HG03432 (cell line): ENCODE results near the gene RNF217.

ENCODE experiments used
- ATAC-seq: cut with Tn5 transposase; IDR thresholded peaks from one replicate; pipeline ENCODE4 v1.9.1; 2021; ENCODE audit warnings: mild to moderate bottlenecking, moderate library complexity; ENCODE audit not compliant: unreplicated experiment

RNF217 gene

DNA sequence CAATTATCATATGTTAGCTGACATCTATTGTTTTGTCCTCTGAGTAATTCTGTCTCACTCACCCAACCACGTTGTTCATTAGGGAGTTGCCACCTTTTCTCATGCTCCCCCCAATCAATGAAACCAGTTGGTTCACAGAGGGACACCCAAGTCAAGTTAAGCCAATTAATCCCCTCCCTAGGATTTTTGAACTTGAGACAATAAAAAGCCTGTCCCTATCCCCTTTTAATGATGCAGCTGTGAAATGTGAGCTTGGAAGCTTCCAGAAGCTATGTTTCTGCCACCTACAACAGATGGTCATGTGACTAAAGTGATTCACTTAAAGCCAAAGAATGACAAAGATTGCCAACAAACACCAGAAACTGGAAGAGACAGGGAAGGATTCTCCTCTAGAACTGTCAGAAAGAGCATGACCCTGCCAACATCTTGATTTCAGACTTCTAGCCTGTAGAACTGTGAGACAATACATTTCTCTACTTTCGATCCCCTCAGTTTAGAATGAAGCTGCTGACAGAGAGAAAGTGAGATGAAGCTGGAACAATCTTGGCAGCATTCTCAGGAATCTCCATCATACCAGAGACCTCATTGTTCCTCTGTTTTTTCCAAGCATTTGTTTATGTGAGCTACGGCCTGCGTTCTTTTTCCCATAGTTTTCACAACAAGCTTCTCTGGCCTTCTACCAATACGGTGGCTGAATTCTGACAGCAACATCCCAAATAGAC is 133.5 kb downstream of the RNF217 start:
- ATAC-seq: no peak

DNA sequence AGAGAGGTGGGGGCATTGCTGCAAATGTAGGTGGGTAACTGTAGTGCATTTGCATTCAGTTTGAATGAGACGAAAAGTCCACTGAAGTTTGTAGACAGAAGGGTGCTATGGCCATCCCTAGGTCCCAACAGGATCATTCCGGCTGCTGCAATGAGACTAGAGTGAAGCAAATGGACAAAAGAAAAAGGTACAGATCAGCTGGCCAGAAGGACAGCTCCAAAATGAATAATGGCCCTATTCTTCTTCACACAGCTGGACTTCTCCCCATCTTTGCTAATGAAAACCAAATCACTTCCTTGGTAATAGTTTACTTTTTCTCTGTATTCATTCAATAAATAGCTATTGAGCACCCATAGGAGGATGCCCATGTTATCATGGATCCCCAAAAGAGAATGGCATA is 134.9 kb downstream of the RNF217 start:
- ATAC-seq: no peak

GRCh38 chr6:125098253-125098652 is 136.0 kb downstream of the RNF217 start:
- ATAC-seq: no peak

DNA sequence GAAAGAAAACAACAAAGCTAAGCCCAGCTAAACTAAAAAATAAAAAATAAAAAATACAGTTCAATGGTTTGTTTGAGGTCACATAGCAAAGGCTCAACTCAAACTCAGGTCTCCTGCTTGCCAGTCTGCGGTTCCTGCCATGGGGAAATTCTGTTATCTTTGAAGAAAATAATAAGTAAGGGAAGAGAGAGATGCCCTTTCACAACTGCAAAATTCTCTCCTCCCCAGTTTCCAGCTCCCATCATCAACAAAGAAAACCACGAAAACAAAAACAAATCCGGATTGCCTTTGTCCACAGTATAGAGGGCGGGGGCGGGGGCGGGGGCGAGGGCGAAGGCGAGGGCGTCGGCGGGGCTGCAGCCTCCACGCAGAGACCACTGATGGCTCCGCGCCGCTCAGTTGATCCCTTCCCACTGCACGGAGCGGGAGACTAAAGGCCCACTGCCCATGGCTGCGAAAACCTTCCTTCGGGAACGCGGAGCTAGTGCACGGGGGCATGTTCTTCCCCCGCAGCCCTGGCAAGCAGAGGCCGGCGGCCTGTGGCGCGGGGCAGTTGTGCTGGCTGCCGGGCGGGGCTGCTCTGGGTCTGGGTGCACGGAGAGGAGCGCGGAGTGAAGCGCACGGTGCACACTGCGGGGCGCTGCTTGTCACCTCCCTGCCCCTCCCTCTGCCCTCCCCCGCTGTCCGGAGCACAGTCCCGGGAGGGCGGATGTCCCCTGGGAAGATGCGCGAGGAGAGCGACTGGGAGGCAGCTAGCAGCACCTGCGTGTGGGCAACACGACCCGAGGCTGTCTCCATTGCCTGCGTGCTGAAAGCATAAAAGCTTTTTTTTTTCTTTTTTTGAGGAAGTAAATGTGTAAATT is 137.2 kb downstream of the RNF217 start:
- peak; percentile 89 for ATAC-seq

GRCh38 chr6:125100074-125100652 is 137.9 kb downstream of the RNF217 start:
- no peak for ATAC-seq

DNA sequence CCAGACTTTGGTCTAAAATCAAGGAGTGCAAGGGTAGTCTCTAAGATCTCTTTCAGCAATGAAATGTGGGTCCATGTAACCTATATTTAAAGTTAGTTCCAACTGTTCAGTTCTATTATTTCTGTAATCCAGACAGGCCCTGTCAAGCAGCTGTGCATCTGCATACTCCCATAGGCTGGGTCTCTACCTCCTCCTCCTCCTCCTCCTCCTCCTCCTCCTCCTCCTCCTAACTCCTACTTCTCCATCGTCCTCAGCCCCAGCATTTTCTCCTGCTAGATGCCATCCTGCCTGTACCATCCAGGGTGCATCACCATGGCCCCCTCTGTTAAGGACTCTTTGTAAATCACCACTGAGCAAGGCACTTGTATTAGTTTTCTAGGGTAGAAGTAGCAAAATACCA is 138.9 kb downstream of the RNF217 start:
- ATAC-seq: no peak

GRCh38 chr6:125101631-125102030 is 139.4 kb downstream of the RNF217 start:
- no peak for ATAC-seq

DNA sequence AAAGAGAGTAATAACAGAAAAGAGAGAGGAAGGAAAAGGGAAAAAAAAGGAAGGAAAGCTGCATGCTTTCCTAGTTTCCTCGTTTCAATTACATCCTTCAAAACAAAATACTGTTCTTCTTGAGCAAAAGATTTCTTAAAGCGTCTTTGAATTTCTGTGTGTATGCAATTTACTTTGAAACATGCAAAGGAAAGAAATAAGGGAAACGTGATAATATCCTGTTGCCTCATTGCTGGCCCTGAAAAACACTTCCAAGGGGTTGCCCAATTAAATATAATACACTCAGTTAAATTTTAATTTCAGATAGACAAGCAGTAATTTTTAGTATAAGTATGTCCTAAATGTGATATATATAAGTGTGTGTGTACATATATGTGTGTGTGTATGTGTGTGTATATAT is 140.2 kb downstream of the RNF217 start:
- ATAC-seq: no peak

GRCh38 chr6:125102891-125103290 is 140.7 kb downstream of the RNF217 start:
- ATAC-seq: no peak

GRCh38 chr6:125104425-125104824 is 142.2 kb downstream of the RNF217 start:
- no peak for ATAC-seq

DNA sequence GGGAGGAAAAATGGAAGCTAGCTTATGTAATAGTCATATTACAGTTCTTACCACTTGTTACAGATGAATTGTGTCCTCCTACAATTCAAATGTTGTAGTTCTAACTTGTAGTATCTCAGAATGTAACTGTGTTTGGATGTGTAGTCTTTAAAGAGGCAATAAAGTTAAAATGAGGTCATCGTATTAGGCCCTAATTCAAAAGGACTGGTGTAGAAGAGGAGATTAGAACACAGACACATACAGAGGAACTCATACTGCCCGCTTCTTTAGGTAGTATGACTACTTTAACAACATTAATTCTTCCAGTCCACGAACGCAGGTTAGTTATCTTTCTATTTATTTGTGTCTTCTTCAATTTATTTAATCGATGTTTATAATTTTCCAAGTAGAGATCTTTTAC is 144.8 kb downstream of the RNF217 start:
- no peak for ATAC-seq

GRCh38 chr6:125107896-125108295 is 145.7 kb downstream of the RNF217 start:
- ATAC-seq: no peak

DNA sequence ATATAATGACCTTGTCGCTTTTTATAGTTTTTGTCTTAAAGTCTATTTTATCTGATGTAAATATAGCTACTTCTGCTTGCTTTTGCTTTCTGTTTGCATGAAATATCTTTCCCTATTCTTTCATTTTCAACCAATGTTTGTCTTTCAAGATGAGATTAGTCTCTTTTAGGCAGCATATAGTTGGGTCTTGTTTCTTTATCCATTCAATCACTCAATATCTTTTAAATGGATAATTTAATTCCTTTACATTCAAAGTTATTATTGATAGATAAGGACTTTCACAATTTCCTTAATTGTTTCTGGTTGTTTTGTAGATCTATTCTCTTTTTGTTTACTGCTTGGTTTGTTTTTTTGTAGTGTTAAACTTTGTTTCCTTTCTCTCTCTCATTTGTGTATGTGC is 147.8 kb downstream of the RNF217 start:
- no peak for ATAC-seq

DNA sequence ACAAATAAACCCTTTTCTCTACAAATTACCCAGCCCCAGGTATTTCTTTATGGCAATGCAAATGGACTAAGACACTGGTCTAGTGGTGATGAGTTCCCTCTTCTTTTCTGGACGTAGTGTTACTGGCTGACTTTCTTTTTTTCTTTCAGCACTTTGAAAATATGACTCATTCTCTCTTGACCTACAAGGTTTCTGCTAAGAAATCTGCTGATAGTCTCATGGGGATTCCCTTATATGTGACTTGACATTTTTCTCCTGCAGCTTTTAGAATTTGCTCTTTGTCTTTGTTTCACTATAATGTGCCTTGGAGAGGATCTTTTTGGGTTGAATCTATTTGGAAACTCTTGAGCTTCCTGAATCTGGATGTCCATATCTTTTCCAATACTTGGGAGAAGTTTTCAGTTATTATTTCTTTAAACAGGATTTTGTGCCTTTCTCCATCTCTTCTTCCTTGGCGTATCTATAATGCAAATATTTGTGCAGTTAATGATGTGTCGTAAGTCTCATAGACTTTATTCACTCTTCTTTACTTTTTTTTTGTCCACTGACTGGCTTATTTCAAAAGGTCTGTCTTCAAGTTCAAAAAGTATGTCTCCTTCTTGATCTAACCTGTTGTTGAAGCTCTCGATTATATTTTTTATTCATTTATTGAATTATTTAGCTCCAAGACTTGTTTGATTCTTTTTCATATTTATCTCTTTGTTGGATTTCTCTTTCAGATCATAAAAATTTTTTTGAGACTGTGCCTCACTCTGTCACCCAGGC is 149.2 kb downstream of the RNF217 start:
- no peak for ATAC-seq

- ATAC-seq: no peak
Measured at GRCh38 chr6:125112934-125113333, 150.7 kb downstream of the RNF217 start.

DNA sequence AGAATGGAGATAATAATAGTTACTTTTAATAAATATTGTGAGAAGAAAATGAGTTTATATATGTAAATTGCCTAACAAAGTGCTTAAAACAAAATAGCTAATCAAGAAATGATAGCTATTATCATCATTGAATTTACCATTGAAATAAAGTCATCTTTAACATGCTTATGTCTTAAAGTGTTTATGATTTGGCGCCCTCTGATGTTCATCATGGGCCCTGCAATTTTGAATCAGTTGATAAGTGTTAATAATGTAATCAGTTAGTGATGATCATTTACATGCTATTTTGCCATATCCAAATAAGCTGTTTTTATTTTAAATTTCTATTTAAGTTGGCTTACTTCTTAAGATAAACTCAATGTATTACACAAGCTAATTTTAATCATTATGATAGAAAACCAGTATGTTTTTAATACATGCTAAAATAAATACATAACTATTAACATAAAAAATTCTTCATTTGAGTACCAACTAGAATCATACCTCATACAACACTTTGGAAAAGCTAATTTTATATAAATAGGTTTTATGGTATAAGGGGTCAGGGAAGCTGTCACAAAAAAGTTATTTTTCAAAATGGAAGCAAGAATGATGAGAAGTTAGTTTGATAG is 152.1 kb downstream of the RNF217 start:
- ATAC-seq: peak; percentile 69

DNA sequence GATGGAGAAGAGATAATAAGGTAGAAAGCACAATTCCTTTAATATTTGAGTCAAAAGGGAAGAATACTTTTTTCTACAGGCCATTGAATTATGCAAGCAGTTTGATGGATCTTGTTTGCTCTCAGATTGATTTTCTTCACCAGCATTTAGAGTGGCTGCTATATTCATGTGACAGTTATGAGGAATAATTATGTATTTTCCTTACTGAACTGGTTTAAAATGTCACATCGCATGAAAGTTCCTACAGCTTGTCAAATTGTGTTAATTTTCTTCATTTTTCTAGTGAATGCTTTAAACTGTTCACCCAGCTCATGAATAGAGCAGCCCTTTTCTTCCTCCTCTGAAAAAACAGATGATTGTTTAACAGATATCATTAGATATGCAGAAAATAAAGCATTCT is 153.9 kb downstream of the RNF217 start:
- no peak for ATAC-seq

DNA sequence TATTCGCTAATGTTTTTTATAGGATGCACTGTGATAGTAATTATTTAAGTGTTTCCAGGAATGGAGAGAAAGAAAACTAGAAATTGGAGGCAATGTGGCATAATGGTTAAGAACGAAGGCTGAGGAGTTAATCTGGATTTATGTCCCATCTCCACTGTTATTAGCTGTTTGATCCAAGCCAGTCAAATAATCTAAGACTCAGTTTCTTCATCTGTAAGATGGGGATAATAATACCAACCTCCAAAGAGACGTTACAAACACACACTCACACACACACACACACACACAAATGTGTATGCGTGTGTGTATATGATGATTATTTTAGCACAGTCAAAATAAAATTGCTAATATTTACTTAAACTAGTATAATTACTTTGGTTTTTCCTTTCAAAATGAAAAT is 154.5 kb downstream of the RNF217 start:
- no peak for ATAC-seq

DNA sequence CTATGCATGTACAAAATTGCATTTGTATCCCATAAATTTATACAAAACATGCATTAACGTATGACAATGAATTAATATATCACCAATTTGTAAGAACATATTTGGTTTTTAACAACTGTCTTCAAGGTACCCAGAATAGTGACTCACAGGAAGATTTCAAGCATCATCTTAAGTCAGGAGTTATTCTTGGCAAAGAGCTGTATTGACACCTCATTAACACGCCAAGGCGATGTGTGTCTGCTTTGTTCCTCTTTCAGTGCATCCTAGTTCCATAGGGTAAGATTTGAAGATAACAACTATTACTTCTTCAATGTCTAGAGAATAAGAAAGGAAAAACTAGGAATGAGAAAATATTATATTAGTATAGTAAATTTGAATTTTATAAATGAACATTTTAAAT is 155.6 kb downstream of the RNF217 start:
- ATAC-seq: no peak

DNA sequence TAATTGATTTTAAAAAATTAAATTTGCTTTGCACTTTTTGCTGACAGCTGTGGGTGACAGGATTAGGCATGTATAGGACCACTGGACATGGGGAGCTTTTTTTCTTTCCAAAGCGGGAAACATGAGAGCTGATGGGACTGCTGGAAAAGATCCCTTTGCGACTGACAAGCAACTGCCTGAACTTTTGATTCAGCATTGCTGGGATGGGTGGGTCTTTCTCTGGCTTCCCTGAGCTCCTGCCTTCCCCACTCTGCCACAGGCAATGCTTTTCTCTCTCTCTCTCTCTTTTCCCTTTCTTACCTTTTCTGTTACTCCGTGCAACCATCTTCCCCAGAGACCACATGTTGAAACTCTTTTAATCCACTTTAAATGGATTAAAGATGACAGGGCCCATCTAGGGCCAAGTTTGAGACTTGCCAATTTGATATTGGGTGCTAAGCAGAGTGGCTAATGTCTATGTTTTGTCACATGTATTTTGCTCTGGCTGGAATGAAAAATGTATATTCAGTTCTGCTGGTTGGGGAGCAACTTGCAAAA is 157.9 kb downstream of the RNF217 start:
- no peak for ATAC-seq

- no peak for ATAC-seq
Measured at GRCh38 chr6:125121894-125122293, 159.7 kb downstream of the RNF217 start.
